Measurements from ENCODE around the gene LCP2. TPM values are rescaled to one million over a fixed set of nuclear protein-coding genes. Genes with fewer than 3 reads are reported as not detected.
A peak's percentile ranks its signal among the peaks of the same experiment; 100 is the strongest.

The LCP2 gene
- total and polyA plus RNA-seq, 8 donors = 1.9 to 22.0 (median 2.9) TPM

DNA sequence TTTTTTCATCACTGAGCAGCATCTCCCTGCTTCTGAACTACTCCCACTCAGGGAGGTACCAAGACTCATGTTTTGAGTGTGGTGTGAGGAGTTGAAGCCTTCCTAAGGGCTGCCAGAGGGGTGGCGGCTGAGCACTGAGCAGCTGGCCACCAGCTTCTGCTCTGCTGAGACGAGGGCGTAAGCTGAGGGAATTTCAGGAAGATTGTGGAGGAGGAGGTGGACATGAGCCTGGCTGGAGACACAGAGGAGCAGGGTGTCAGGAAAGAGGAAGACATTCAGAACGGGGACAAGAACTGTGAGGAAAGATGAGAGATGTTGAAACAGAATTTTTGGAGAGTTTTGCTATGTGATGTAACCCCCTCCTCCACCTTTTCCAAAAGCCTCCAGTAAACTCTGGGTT, 7.8 kb downstream of the LCP2 start:
- WGBS, 2 donors = 59 to 64% methylated on average over 4 of the region's 4 CpGs
- no peaks in the 10 kb centered on the region for H3K4me1 ChIP-seq
- DNase-seq (no peak), ATAC-seq (peak in 3 of 4 donors; percentile 46 to 61 (median 56)), FAIRE-seq (no peak)
- intact Hi-C loops (cut with DNase I) = no loop called here
- H3K36me3 ChIP-seq = no peaks in the 10 kb centered on the region
- no peak overlapping the region for H3K27ac ChIP-seq
- H3K9me3 ChIP-seq = no peaks in the 10 kb centered on the region
- no peaks in the 10 kb centered on the region for H3K27me3 ChIP-seq
- TF ChIP-seq, protein P1, sequence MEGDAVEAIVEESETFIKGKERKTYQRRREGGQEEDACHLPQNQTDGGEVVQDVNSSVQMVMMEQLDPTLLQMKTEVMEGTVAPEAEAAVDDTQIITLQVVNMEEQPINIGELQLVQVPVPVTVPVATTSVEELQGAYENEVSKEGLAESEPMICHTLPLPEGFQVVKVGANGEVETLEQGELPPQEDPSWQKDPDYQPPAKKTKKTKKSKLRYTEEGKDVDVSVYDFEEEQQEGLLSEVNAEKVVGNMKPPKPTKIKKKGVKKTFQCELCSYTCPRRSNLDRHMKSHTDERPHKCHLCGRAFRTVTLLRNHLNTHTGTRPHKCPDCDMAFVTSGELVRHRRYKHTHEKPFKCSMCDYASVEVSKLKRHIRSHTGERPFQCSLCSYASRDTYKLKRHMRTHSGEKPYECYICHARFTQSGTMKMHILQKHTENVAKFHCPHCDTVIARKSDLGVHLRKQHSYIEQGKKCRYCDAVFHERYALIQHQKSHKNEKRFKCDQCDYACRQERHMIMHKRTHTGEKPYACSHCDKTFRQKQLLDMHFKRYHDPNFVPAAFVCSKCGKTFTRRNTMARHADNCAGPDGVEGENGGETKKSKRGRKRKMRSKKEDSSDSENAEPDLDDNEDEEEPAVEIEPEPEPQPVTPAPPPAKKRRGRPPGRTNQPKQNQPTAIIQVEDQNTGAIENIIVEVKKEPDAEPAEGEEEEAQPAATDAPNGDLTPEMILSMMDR (IDR thresholded peaks at IDR 0.05) = no peak
- no peak overlapping the region for H3K4me3 ChIP-seq

DNA sequence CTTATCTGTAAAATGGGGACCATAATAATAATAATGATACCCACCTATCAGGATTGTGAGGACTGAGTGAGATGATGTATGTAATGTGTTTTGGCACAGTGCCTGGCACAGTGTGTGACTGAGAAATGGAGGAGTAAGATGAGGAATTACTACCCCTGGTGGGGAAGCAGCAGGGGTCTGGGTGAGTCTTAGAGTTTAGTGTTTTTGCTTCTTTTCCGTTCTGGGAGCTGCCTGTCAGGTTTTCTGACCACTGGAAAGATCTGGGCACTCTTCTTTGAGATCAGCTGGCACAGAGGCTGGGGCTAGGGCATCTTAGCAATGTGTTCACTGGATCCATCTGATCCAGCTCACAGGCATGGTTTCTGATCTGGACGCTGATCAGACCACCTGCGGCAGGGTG, 8.5 kb downstream of the LCP2 start:
- Histone ChIP-seq H3K27me3 (no peaks in the 10 kb centered on the region), H3K36me3 (no peaks in the 10 kb centered on the region), H3K4me1 (no peaks in the 10 kb centered on the region), H3K4me3 (no peak overlapping the region), H3K27ac (peak overlapping the region in 1 of 4 donors; percentile 12), H3K9me3 (no peaks in the 10 kb centered on the region)
- no peak for FAIRE-seq
- no peak for ATAC-seq
- intact Hi-C loops (cut with DNase I) = no loop called here
- DNase-seq = no peak
- TF ChIP-seq, protein P1 (IDR thresholded peaks at IDR 0.05) = no peak
- WGBS, 2 donors = 56 to 57% methylated on average over 3 of the region's 3 CpGs

DNA sequence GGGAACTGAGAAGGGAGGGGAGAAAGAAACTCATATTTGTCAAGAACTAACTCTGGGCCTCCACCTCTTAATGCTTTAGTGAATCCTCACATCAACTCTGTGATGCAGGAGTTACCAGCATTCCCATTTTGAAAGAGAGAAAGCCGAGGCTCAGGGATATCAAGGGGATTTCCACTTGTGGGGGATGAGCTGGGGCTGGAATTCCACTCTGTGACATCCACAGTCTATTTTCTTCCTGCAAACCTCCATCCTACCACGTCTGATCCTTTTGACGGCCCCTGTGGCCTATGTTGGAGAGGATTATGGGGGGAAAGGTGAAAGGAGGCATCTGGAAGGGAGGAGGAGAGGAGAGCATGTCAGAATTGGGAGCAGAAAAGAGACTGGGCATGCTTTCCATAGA, 9.0 kb downstream of the LCP2 start:
- WGBS, 2 donors = 35 to 38% methylated on average over 3 of the region's 3 CpGs
- H3K27ac ChIP-seq = no peak overlapping the region
- intact Hi-C loops (cut with DNase I) = no loop called here
- H3K36me3 ChIP-seq = no peaks in the 10 kb centered on the region
- no peak for DNase-seq
- H3K9me3 ChIP-seq = no peaks in the 10 kb centered on the region
- no peak overlapping the region for H3K4me3 ChIP-seq
- ATAC-seq = no peak
- no peaks in the 10 kb centered on the region for H3K4me1 ChIP-seq
- FAIRE-seq = no peak
- TF ChIP-seq, protein P1 (IDR thresholded peaks at IDR 0.05) = no peak
- no peaks in the 10 kb centered on the region for H3K27me3 ChIP-seq

DNA sequence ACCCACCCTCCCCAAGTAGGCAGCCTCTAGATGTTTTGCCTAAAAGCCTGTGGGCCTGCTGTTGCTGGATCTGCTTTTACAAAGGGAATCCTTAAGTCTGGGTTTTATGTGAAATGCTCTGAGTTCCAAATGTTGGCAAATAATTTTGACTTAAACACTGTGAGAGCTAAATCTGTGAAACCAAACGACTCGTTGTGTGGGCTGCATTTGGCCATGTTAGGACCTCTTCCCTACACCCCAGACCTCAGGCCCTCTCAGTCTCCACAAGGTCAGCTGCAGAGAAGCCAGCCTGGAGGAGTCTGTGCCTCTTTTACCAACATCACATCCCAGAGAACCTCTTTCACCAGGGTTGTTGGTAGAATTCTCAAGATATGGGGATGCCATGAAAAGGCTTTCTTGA, 9.4 kb downstream of the LCP2 start:
- WGBS, 2 donors = 23 to 56% methylated on average over 2 of the region's 2 CpGs
- no peak for ATAC-seq

DNA sequence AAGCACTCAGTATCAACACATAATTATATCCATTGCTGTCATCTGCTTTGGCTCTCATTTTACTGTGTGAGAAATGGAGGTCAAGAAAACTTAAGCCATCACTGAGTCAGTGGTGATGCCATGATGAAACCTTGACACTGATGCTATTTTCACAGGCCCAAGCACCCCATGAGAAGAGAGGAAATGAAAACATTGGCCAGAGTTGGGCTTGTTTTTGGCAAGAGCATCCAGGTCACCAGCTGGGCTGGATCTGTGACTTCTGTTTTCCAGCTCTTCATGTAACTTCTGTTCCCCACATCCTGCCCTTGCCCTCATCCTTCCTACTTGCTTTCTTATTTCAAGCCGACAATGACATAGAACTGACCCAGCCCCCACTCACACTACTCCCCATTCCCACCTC, 10.0 kb downstream of the LCP2 start:
- no peak overlapping the region for H3K4me3 ChIP-seq
- peak overlapping the region in 1 of 4 donors; percentile 17 for H3K27ac ChIP-seq
- DNase-seq (no peak), FAIRE-seq (no peak), ATAC-seq (peak in 3 of 4 donors; percentile 38 to 67 (median 64))
- WGBS, 2 donors = 61 to 69% methylated on average over 1 of the region's 1 CpG
- no peaks in the 10 kb centered on the region for H3K4me1 ChIP-seq
- H3K27me3 ChIP-seq = no peaks in the 10 kb centered on the region
- intact Hi-C loops (cut with DNase I) = no loop called here
- TF ChIP-seq, protein P1 (IDR thresholded peaks at IDR 0.05) = no peak
- H3K9me3 ChIP-seq = no peaks in the 10 kb centered on the region
- H3K36me3 ChIP-seq = no peaks in the 10 kb centered on the region

More for the DNA sequence above, 9.4 kb downstream of the LCP2 start:
- TF ChIP-seq, protein P1 (IDR thresholded peaks at IDR 0.05) = no peak
- intact Hi-C loops (cut with DNase I) = no loop called here
- Histone ChIP-seq H3K36me3 (no peaks in the 10 kb centered on the region), H3K27me3 (no peaks in the 10 kb centered on the region), H3K27ac (peak overlapping the region in 1 of 4 donors; percentile 17), H3K4me3 (no peak overlapping the region), H3K4me1 (no peaks in the 10 kb centered on the region), H3K9me3 (no peaks in the 10 kb centered on the region)
- no peak for DNase-seq
- FAIRE-seq = no peak
